GM20000 (cell line): Measurements from ENCODE around the gene TSNAXIP1.

Experiments
- DNase-seq: peaks from one replicate; pipeline ENCODE4 v3.0.0; 2012; ENCODE audit warnings: low spot score
- CTCF ChIP-seq: IDR thresholded peaks from 2 replicates; pipeline ENCODE4 v1.5.1; 2012; ENCODE audit warnings: mild to moderate bottlenecking, control low read depth; ENCODE audit errors: extremely low read depth, missing control alignments

TSNAXIP1 gene

GRCh38 chr16:67806428-67807147 is at the start of gene TSNAXIP1, which contains the start of gene RANBP10:
TSS of gene TSNAXIP1 (plus strand) at chr16:67806889. CDS start at chr16:67807150, 261 bp downstream.
TSS of gene RANBP10 (minus strand) at chr16:67806560. CDS start at chr16:67806536, 24 bp downstream.
- TF ChIP-seq CTCF: no peak
- peak; percentile 94 for DNase-seq

GRCh38 chr16:67758006-67758405 is 48.7 kb upstream of the TSNAXIP1 start:
- no peak for TF ChIP-seq CTCF
- no peak for DNase-seq

GRCh38 chr16:67758966-67759365 is 47.7 kb upstream of the TSNAXIP1 start:
- no peak for TF ChIP-seq CTCF
- no peak for DNase-seq

- no peak for DNase-seq
- TF ChIP-seq CTCF: no peak
Measured at GRCh38 chr16:67760206-67760955, 46.3 kb upstream of the TSNAXIP1 start.

- no peak for DNase-seq
- TF ChIP-seq CTCF: no peak
Measured at GRCh38 chr16:67760956-67761230, 45.8 kb upstream of the TSNAXIP1 start.

- no peak for DNase-seq
- no peak for TF ChIP-seq CTCF
Measured at GRCh38 chr16:67761924-67762323, 44.8 kb upstream of the TSNAXIP1 start.

- no peak for TF ChIP-seq CTCF
- no peak for DNase-seq
Measured at GRCh38 chr16:67762385-67762784, 44.3 kb upstream of the TSNAXIP1 start.
